NCI-H1436 treated with DMSO at 0.1 percent for 48 hours (cell line): ENCODE results near the gene SOX13.

Source experiments
- DNase-seq: peaks from one replicate; lab custom pipeline; 2025; lab: John Stamatoyannopoulos, UW

The SOX13 gene

DNA sequence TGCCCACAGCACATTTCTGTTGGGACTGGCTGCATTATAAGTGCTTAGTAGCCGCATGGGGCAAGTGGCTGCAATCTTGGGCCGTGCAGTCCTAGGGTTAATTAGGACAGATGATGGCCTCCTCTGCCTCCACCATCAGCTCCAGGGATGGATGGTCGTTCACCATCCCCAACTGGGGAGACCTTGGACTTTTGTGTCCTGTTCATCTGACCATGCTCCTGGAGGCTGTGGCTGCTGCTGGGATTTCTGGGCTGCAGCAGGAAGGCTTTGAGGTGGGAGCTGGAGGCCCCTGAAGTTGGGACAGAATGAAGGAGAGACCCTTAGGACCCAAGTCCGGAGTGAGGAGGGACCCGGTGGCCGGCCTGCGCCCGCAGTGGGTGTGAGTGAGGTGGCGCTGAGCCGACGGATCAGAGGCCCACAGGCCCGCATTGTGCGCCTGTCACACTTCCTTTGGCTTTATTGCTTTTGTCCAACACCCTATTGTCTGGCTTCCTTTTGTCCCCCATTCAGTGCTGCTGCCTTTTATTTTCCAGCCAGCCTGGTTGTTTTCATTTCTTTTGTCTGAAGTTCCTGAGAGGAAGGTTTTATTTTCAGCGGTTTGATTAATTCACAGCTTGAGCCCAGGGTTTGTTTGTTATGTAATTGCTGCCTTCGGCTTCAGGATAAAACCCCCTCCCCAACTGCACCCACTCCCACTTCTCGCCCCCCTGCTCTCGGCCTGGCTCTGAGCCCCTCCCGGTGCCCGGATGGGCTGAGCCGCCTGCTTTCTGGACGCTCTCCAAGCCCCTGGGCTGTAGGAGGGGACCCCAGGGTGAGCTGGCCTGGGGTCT is 35.6 kb downstream of the SOX13 start:
- peak; percentile 9 for DNase-seq

GRCh38 chr1:204110894-204111633 is 38.1 kb downstream of the SOX13 start:
- DNase-seq: peak; percentile 6

DNA sequence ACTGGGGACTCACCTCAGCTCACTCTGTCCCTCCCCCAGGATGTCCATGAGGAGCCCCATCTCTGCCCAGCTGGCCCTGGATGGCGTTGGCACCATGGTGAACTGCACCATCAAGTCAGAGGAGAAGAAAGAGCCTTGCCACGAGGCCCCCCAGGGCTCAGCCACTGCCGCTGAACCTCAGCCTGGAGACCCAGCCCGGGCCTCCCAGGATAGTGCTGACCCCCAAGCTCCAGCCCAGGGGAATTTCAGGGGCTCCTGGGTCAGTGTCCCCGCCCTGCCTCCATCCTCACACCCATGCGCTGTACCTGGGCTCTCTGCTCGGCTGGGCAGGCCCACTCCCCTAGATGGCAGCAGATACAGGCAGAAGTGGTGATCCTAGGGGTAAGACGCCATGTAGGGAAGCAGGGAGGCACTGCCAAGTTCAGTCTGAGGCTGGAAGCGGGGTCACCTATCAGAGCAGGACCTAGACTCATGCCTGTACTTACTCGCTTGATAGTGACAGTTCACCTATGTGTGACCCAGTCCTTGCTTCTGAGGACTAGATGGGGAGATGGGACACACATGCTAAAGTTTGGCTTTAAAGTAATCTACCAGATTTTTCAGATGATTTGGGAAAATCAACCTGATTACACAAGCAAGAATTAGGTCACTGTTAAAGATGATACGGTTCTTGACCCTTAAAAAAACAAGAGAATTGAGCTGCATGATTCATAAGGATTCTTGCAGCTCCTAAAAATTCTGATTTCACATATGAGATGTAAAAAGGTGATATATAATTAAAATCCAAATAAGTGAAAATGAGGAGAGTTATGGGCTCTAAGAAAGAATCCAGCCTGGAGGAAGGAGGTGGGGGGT is 40.2 kb downstream of the SOX13 start:
- no peak for DNase-seq

DNA sequence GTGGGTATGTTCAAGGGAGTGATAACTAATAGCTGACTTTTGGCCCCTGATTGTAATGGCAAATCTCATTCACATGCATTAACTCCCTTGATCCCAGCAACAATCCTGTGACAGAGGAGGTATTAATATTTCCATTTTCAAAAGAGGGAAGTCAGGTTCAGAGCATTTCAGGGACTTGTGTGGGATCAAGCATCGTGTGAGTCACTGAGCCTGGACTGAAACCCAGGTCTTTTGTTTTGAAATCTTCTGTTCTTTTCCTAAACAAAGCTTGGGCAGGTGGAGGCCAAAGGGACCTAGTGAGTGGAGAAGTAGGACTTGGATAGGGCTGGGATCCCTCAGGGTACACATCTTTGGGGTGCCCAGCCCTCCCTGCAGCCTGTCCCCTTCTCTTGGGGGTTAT is 41.0 kb downstream of the SOX13 start:
- no peak for DNase-seq

- DNase-seq: no peak
These were observed 41.7 kb downstream of the SOX13 start for GRCh38 chr1:204114606-204115005.

DNA sequence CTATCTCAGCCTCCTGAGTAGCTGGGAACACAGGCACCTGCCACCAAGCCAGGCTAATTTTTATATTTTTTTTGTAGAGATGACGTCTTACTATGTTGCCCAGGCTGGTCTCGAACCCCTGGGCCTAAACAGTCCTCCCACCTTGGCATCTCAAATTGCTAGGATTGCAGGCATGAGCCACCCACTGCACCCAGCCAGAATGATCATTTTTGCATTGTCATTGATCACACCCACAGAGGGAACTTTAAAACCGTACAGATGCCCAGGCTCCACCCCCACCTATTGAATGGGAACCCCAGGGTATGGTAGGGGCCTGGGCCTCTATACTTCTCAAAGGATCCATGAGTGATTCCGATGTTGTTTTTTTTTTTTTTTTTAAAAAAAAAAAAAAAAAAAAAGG is 42.2 kb downstream of the SOX13 start:
- no peak for DNase-seq

GRCh38 chr1:204116539-204116938 is 43.6 kb downstream of the SOX13 start:
- no peak for DNase-seq

DNA sequence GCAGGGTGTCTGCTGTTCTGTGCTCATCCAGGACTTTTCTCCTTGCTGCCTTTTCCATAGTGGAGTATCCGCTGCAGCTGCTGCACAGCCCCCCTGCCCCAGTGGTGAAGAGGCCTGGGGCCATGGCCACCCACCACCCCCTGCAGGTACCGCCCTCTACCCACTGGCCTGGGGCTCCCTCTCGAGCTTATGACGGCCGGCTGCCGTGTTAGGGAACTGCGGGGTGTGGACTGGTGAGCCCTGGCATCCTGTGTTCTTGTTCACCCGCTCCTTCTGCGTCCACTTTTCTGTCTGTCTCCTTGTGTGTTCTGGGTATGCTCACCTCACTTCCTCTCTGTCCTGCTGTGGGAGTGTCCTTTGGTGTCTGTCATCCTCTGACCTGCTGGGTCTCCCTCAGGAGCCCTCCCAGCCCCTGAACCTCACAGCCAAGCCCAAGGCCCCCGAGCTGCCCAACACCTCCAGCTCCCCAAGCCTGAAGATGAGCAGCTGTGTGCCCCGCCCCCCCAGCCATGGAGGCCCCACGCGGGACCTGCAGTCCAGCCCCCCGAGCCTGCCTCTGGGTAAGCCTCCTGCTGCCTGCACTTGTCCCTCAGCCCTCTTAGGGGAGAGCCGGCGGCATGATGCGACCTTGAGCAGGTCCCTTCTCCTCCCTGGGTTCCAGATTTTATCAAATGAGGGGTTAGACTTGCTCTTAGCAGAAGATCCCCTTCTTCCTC is 49.1 kb downstream of the SOX13 start:
- no peak for DNase-seq

- DNase-seq: no peak
These were observed 50.5 kb downstream of the SOX13 start for GRCh38 chr1:204123376-204123775.

DNA sequence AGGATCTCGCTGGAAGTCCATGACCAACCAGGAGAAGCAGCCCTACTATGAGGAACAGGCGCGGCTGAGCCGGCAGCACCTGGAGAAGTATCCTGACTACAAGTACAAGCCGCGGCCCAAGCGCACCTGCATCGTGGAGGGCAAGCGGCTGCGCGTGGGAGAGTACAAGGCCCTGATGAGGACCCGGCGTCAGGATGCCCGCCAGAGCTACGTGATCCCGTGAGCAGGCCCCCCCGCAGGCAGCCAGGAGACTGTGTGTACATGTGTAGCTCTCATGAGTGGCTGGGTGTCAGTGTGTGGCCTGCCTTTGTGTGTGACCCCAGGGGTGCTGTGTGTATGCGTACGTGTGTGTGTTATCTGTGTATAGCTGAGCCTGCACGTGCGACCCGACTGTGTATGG is 51.7 kb downstream of the SOX13 start:
- no peak for DNase-seq

DNA sequence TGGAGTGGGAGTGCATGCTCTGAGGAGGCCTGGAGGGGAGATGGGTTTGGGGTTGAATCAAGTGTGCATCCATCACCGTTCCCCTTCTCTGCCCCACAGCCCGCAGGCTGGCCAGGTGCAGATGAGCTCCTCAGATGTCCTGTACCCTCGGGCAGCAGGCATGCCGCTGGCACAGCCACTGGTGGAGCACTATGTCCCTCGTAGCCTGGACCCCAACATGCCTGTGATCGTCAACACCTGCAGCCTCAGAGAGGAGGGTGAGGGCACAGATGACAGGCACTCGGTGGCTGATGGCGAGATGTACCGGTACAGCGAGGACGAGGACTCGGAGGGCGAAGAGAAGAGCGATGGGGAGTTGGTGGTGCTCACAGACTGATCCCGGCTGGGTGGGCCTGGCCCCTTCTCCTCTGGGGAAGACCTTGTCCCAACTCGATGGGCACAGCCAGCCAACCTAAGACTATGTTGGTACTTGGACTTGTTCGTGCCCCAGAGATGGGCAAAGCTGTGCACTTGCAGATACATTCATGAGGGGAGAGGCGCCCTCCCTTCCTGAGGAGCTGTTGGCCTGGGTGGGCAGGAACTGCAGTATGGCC is 52.9 kb downstream of the SOX13 start:
- no peak for DNase-seq

DNA sequence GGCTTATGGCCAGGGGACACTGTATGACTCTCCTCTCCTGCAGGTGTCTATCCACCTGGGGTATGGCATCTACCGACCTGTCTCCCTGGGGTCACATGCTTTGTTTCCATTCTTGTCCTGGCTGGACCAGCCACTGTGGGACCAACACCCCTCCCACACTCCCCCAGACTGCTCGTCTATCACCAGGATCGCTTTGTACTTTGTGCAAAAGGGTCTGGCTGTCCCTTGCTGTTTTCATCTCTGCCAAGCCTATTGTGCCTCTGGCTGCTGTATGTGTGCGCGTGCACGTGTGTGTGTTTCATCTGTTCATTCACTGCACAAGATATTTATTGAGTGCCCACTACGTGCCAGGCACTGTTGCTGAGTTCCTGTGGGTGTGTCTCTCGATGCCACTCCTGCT is 53.5 kb downstream of the SOX13 start:
- no peak for DNase-seq

GRCh38 chr1:204126956-204127355 is 54.0 kb downstream of the SOX13 start:
- no peak for DNase-seq

DNA sequence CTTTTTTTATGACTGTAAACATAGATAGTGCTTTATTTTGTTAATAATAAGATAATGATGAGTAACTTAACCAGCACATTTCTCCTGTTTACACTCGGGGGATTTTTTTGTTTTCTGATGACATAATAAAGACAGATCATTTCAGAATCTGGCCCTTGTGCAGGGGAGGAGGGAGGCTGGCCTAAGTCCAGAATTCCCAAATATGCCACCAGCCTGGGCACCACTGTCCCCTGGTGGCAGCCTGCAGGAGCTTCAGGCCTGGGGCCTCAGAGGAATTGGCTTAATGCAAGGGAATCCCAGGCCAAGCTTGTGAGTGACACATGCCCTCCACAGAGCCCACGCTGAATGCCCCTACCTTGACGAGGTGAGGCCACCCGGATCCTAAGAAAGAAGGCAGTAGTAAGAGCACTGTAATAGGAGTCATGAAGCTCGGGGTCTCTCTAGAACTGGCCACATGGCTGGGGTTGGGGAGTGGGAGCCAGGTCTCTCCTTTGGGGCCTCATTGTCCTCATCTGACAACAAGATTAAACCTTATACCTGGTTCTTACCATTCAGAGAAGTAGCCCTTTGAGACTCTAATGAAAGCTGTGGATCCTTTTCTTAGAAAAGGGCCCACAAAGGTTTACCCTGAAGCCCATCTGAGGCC is 54.8 kb downstream of the SOX13 start:
- DNase-seq: peak; percentile 34

DNA sequence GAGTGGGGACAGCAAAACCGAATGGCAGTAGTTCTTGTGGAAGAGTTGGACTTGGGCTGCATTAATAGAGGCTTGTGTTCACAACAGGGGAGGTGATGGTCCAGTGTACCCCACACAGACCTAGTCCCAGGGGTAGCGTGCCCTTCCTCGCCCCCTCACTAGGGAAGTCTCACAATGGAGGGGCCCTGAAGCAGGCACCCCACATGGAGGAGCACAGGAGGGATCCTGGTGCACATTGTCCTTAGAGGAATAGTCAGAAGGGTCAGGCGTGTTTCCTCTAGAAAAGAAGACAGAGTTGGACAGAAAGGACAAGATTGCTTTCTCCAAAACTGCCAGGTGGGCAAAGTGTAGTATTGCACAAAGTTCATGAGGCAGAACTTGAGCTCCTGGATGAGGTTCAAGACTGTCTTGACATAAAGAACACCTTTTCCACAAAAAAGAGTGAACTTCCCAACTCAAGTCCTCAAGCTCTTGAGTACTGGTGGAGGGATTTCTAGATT is 55.6 kb downstream of the SOX13 start:
- DNase-seq: no peak

GRCh38 chr1:204128964-204129896 is 56.3 kb downstream of the SOX13 start:
- no peak for DNase-seq

GRCh38 chr1:204130178-204130577 is 57.3 kb downstream of the SOX13 start:
- no peak for DNase-seq

GRCh38 chr1:204130981-204131892 is 58.3 kb downstream of the SOX13 start:
- DNase-seq: no peak

DNA sequence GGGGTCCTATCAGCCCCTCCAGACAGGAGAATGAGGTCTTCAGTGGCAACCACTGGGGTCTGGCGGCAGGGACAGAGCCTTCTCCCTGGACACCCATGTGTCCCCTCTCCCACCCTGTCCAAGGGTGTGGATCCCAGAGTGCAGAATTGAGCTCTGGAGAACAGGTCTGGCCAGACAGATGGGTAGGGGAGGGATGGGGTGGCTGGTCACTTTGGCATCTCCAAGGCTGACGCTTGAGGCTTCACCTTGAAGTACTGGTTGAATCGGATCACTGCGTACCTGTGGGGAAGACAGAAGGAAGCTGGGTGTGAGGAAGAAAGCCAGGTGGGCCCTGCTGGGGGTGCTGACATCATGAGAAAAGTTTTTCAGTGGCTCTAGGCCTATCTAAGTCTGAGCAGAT is 59.1 kb downstream of the SOX13 start:
- DNase-seq: no peak
